ACC112 (cell line): Measurements from ENCODE around the gene WRAP53.

ENCODE experiments used
- H2AFZ ChIP-seq: fragments of 200-600 bp; sonication (generic); one replicate; pipeline ENCODE4 v1.6.0; 2017; ENCODE audit warnings: antibody characterized with exemption, low read length; ENCODE audit not compliant: unreplicated experiment
- H3K27ac ChIP-seq: fragments of 200-600 bp; sonication (generic); 2 replicates; pipeline ENCODE4 v1.5.1; 2014; ENCODE audit warnings: low read depth, mild to moderate bottlenecking, antibody characterized with exemption, low read length, moderate library complexity
- H3K27me3 ChIP-seq: fragments of 200-600 bp; sonication (generic); 2 replicates; pipeline ENCODE4 v1.6.1; 2014; ENCODE audit warnings: mild to moderate bottlenecking, antibody characterized with exemption, low read length, moderate library complexity, mixed read lengths; ENCODE audit not compliant: insufficient read depth
- H3K36me3 ChIP-seq: fragments of 200-600 bp; sonication (generic); 2 replicates; pipeline ENCODE4 v1.6.1; 2016; ENCODE audit warnings: mild to moderate bottlenecking, antibody characterized with exemption, low read length, moderate library complexity, mixed read lengths; ENCODE audit not compliant: insufficient read depth
- H3K4me1 ChIP-seq: fragments of 200-600 bp; sonication (generic); one replicate; pipeline ENCODE4 v1.6.1; 2016; ENCODE audit warnings: low read length, mixed read lengths; ENCODE audit not compliant: insufficient read depth, unreplicated experiment, control insufficient read depth
- H3K4me3 ChIP-seq: fragments of 200-600 bp; sonication (generic); 2 replicates; pipeline ENCODE4 v1.5.1; 2014; ENCODE audit warnings: mild to moderate bottlenecking, low read depth, low read length
- H3K79me2 ChIP-seq: fragments of 200-600 bp; sonication (generic); one replicate; pipeline ENCODE4 v1.6.0; 2016; ENCODE audit warnings: low read length; ENCODE audit not compliant: control insufficient read depth, unreplicated experiment, insufficient read depth

WRAP53 gene

GRCh38 chr17:7702776-7703175 lies 14.5 kb downstream of the WRAP53 start:
- no peak overlapping the region for H3K4me3 ChIP-seq
- H3K27me3 ChIP-seq = peaks cover 32% of the 10 kb centered on the region
- H3K36me3 ChIP-seq = no peaks in the 10 kb centered on the region
- H3K4me1 ChIP-seq = no peaks in the 10 kb centered on the region
- no peaks in the 10 kb centered on the region for H3K79me2 ChIP-seq
- H2AFZ ChIP-seq = no peak overlapping the region
- no peak overlapping the region for H3K27ac ChIP-seq

- H3K4me3 ChIP-seq = no peak overlapping the region
- peaks cover 32% of the 10 kb centered on the region for H3K27me3 ChIP-seq
- H2AFZ ChIP-seq = no peak overlapping the region
- H3K27ac ChIP-seq = no peak overlapping the region
- no peaks in the 10 kb centered on the region for H3K4me1 ChIP-seq
- H3K79me2 ChIP-seq = no peaks in the 10 kb centered on the region
- H3K36me3 ChIP-seq = no peaks in the 10 kb centered on the region
Observed at GRCh38 chr17:7703584-7704479, 15.6 kb downstream of the WRAP53 start.

DNA sequence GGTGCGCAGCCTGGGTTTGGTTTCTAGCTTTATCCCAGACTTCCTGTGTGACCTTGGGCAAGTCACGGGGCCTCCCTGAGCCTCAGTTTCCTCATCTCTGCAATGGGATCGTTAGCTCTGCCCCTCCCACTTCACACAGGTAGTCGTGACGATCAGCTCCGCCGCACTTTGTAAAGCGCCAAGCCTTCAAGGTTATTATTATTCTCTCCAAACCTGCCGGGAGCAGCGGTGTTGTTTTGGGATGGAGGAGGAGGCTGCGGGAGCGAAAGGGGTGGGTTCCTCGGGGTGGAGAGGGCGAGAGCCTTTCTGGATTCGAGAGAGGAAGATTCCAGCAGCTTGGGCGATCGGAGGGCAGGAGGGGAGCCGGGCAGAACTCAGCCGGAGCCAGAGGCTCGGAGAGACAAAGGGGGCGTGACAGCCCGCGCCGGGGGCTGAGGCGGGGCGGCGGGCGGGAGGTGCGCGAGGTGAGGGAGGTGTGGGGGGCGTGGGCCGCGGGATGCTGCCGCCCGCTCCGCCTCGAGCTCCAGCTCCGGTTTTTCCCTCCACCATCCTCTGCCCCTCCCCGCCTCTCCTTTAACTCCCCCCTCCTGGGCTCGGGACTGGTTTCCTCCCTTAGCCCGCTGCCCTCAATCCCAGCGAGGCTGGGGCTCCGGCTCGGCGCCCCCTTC lies 16.5 kb downstream of the WRAP53 start, which contains the start of gene EFNB3:
EFNB3 (plus strand) TSS at position 602 of the 668 bp plus-strand sequence. CDS start 397 bp downstream, outside the sequence.
- Histone ChIP-seq H2AFZ (no peak within 1 kb of the TSS), H3K79me2 (no peaks in the 10 kb centered on the region), H3K4me1 (no peaks in the 10 kb centered on the region), H3K27me3 (peaks cover 32% of the 10 kb centered on the region), H3K27ac (no peak within 1 kb of the TSS), H3K4me3 (peak within 1 kb of the TSS; percentile 44), H3K36me3 (no peaks in the 10 kb centered on the region)

GRCh38 chr17:7705269-7706255 lies 17.3 kb downstream of the WRAP53 start:
- Histone ChIP-seq H3K4me3 (peak overlapping the region; percentile 44), H3K79me2 (no peaks in the 10 kb centered on the region), H3K27me3 (peaks cover 32% of the 10 kb centered on the region), H3K27ac (no peak overlapping the region), H3K36me3 (no peaks in the 10 kb centered on the region), H2AFZ (no peak overlapping the region), H3K4me1 (no peaks in the 10 kb centered on the region)

DNA sequence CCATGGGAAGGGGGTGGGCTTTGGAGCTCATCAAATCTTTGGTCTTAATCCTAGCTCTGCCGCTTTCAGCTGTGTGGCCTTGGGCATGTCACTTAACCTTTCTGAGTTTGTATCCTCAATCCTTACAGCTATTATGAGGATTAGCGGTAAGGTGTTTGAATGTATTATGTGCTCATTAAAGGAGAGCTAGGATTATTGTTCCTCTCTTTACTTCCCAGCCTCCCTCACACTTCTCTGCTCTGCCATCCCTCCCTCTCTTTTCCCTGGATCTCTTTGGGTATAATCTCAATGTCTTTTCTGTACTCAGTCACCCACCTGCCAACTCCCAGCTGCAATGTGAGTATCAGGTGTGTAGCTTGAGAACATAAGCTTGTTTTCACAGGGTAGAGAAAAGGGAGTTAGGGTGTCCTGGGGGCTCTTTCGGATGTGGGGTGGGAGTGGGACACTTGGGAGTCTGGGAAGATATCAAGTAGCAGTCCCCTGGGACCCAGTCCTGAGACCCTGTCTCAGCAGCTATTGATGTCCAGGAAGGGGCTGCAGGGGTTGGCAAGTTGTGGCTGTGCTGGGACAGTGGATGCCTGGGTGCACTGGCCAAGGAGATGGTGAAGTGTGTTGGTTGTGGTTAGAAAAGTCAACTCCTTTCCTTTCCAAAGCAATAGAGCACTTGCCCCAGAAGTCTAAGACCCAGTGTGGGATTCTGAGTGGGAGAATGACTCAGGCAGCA lies 18.5 kb downstream of the WRAP53 start:
- H3K36me3 ChIP-seq = no peaks in the 10 kb centered on the region
- no peak overlapping the region for H2AFZ ChIP-seq
- H3K27me3 ChIP-seq = peaks cover 40% of the 10 kb centered on the region
- no peak overlapping the region for H3K4me3 ChIP-seq
- H3K27ac ChIP-seq = no peak overlapping the region
- no peaks in the 10 kb centered on the region for H3K79me2 ChIP-seq
- H3K4me1 ChIP-seq = no peaks in the 10 kb centered on the region

- no peaks in the 10 kb centered on the region for H3K79me2 ChIP-seq
- H3K4me3 ChIP-seq = no peak overlapping the region
- H2AFZ ChIP-seq = no peak overlapping the region
- H3K27ac ChIP-seq = no peak overlapping the region
- H3K4me1 ChIP-seq = no peaks in the 10 kb centered on the region
- peaks cover 47% of the 10 kb centered on the region for H3K27me3 ChIP-seq
- H3K36me3 ChIP-seq = no peaks in the 10 kb centered on the region
Observed at GRCh38 chr17:7707446-7707845, 19.2 kb downstream of the WRAP53 start.

GRCh38 chr17:7707858-7708750 lies 19.8 kb downstream of the WRAP53 start:
- H2AFZ ChIP-seq = no peak overlapping the region
- peaks cover 52% of the 10 kb centered on the region for H3K27me3 ChIP-seq
- no peak overlapping the region for H3K27ac ChIP-seq
- H3K79me2 ChIP-seq = no peaks in the 10 kb centered on the region
- H3K36me3 ChIP-seq = no peaks in the 10 kb centered on the region
- no peaks in the 10 kb centered on the region for H3K4me1 ChIP-seq
- H3K4me3 ChIP-seq = no peak overlapping the region

GRCh38 chr17:7709031-7709430 lies 20.8 kb downstream of the WRAP53 start:
- Histone ChIP-seq H2AFZ (no peak overlapping the region), H3K36me3 (no peaks in the 10 kb centered on the region), H3K27me3 (peaks cover 51% of the 10 kb centered on the region), H3K79me2 (no peaks in the 10 kb centered on the region), H3K4me3 (no peak overlapping the region), H3K27ac (no peak overlapping the region), H3K4me1 (no peaks in the 10 kb centered on the region)

- H3K4me1 ChIP-seq = no peaks in the 10 kb centered on the region
- H3K4me3 ChIP-seq = no peak overlapping the region
- H3K27ac ChIP-seq = no peak overlapping the region
- no peaks in the 10 kb centered on the region for H3K79me2 ChIP-seq
- peaks cover 39% of the 10 kb centered on the region for H3K27me3 ChIP-seq
- H3K36me3 ChIP-seq = no peaks in the 10 kb centered on the region
- H2AFZ ChIP-seq = no peak overlapping the region
Observed at GRCh38 chr17:7710301-7710700, 22.0 kb downstream of the WRAP53 start.
